D721Med (cell line): Measurements from ENCODE around the gene TBC1D4.

ENCODE experiments used
- DNase-seq: peaks from one replicate; pipeline ENCODE4 v3.0.0; 2011; ENCODE audit warnings: low spot score; ENCODE audit not compliant: insufficient read length
- FAIRE-seq: peaks from 2 replicates; lab custom pipeline; 2011; peaks lifted over from hg19 to GRCh38; lab: Jason Lieb, UNC
- CTCF ChIP-seq: IDR thresholded peaks from 2 replicates; pipeline ENCODE4 v1.5.1; 2012; ENCODE audit warnings: mild to moderate bottlenecking, control low read depth; ENCODE audit not compliant: insufficient read depth; ENCODE audit errors: missing control alignments

The TBC1D4 gene

GRCh38 chr13:75513271-75513670 is 31.3 kb upstream of the TBC1D4 start:
- FAIRE-seq (no peak), DNase-seq (no peak)
- no peak for TF ChIP-seq CTCF

GRCh38 chr13:75512253-75512652 is 30.3 kb upstream of the TBC1D4 start:
- DNase-seq (no peak), FAIRE-seq (no peak)
- no peak for TF ChIP-seq CTCF

GRCh38 chr13:75511051-75511625 is 29.2 kb upstream of the TBC1D4 start:
- FAIRE-seq (no peak), DNase-seq (no peak)
- no peak for TF ChIP-seq CTCF

GRCh38 chr13:75508002-75508548 is 26.1 kb upstream of the TBC1D4 start:
- DNase-seq, result no peak
- FAIRE-seq, result no peak
- no peak for TF ChIP-seq CTCF

GRCh38 chr13:75507027-75508001 is 25.3 kb upstream of the TBC1D4 start:
- no peak for TF ChIP-seq CTCF
- FAIRE-seq (no peak), DNase-seq (no peak)

- no peak for FAIRE-seq
- no peak for TF ChIP-seq CTCF
- DNase-seq, result no peak
Measured at GRCh38 chr13:75506018-75506417, 24.0 kb upstream of the TBC1D4 start.
